Right kidney (tissue), 9 donors: Measurements from ENCODE around the gene FAM124A.

Source experiments
- DNase-seq: peaks from one replicate; pipeline ENCODE4 v3.0.0-alpha.2; 2016
- long read RNA-seq, 8 donors: transcript quantifications; one replicate each; lab custom pipeline, GENCODE V29; 2026

FAM124A gene
- long read RNA-seq, donor 1, full-length matches to known transcripts = 1 of 1 reads
- long read RNA-seq, donor 1, partial matches to known transcripts = 0 of 1 reads
- long read RNA-seq, donor 1, other reads (novel, unspliced or antisense) = 0 of 1 reads
- long read RNA-seq, donor 2, full-length matches to known transcripts = 3 of 3 reads
- long read RNA-seq, donor 2, partial matches to known transcripts = 0 of 3 reads
- long read RNA-seq, donor 2, other reads (novel, unspliced or antisense) = 0 of 3 reads
- long read RNA-seq, donor 3 = 0 reads
- long read RNA-seq, donor 4 = 0 reads
- long read RNA-seq, donor 5, full-length matches to known transcripts = 5 of 5 reads
- long read RNA-seq, donor 5, partial matches to known transcripts = 0 of 5 reads
- long read RNA-seq, donor 5, other reads (novel, unspliced or antisense) = 0 of 5 reads
- long read RNA-seq, donor 6, full-length matches to known transcripts = 2 of 2 reads
- long read RNA-seq, donor 6, partial matches to known transcripts = 0 of 2 reads
- long read RNA-seq, donor 6, other reads (novel, unspliced or antisense) = 0 of 2 reads
- long read RNA-seq, donor 7, full-length matches to known transcripts = 3 of 3 reads
- long read RNA-seq, donor 7, partial matches to known transcripts = 0 of 3 reads
- long read RNA-seq, donor 7, other reads (novel, unspliced or antisense) = 0 of 3 reads
- long read RNA-seq, donor 8, full-length matches to known transcripts = 2 of 2 reads
- long read RNA-seq, donor 8, partial matches to known transcripts = 0 of 2 reads
- long read RNA-seq, donor 8, other reads (novel, unspliced or antisense) = 0 of 2 reads

DNA sequence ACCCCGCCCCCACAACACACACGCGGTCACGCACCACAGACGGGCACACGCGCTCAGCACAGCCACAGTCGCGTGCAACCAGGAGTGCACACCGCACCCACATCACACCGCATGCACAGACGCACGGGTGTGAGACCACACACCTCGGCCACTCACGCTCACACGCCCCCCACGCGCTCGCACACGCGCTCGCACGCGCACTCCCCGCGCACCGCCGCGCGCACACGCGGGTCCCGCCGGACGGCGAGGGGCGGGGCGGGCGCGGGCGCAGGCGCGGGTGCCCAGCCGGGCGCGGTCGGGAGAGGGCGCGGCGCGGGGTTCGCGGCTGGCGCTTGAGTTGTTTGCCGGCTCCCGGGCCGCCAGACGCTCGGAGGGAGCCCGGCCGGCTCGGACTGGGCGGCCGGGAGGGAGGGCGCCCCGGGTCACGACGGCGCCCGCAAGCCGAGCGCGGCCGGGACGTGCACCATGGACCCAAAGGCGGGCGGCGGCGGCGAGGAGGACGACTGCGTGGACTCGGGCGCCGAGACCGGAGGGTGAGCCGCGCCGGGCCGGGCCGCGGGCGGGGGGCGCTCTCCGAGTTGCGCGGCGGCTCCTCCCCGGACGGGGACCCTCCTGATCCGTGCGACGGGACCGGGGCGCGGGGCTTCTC lies at the start of gene FAM124A:
Gene FAM124A (plus strand): TSS at position 362 of the 649 bp plus-strand sequence. CDS start 104 bp downstream, at position 466.
- DNase-seq = peak; percentile 67

GRCh38 chr13:51175021-51175420 lies 47.2 kb upstream of the FAM124A start:
- DNase-seq = no peak

- DNase-seq = no peak
Observed at GRCh38 chr13:51175639-51176038, 46.6 kb upstream of the FAM124A start.

DNA sequence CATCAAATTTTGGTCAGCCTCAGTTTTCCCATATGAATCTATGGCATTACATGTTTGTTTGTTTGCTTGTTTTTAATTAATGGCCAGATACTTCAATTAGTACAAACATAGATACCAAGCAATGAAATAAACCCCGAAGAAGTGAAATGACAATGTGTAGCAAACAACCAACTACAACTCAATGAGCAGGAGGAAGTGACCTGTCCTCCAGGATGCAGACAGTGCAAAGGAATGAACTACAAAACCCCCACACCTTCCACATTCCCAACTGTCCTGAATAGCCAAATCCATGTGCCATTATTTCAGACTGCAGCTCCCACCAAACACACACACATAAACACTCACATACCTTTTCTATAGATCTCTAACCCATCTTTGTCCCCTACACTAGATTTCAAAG lies 45.0 kb upstream of the FAM124A start:
- DNase-seq = no peak

DNA sequence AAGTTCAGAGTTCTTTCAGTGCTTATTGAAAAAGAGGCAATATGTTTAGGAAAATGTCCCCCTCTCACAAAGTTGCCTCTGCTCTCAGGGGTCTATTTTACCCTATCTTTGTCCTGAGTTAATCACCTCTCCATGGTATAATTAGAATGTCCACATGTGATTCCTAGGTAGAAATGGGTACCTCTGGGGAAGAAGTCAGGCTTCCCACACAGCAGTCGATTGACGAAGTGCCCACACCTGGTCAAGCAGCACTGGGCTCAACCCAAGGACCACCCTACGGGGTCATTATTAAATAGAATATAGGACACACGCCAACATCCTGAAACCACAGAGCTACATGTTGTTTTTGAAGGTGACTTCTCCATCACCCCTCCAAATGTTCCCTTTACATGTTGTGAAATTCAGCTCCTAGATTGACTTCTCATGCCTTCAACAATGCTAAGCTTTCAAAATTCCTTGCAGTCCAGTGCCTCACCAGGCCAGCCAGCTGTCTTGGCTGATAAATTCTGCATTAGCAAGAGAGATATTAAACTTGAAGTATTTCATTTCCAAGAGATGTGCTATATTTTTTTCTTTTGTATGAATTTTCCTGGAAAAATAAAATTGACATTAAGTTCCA lies 43.6 kb upstream of the FAM124A start:
- no peak for DNase-seq

DNA sequence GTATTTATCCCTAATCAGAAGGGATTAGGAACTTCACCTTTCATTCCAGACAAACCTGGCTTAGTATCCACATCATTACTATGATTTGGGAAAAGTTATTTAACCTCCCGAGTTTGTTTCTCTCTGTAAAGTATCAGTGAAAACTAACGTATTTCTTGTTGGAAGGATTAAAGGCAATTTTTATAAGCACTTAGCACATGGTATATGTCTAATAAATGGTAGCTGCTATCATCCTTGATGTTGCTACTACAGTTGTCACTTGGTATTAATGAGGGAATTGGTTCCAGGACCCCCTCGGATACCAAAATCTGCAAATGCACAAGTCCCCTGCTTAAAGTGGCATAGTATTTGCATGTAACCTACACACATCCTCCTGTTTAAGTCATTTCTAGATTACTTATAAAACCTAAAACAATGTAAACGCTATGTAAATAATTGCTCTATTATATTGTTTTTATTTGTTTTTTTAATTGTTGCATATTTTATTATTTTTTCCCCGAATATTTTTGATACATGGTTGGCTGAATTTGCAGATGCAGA lies 42.7 kb upstream of the FAM124A start:
- DNase-seq = no peak

DNA sequence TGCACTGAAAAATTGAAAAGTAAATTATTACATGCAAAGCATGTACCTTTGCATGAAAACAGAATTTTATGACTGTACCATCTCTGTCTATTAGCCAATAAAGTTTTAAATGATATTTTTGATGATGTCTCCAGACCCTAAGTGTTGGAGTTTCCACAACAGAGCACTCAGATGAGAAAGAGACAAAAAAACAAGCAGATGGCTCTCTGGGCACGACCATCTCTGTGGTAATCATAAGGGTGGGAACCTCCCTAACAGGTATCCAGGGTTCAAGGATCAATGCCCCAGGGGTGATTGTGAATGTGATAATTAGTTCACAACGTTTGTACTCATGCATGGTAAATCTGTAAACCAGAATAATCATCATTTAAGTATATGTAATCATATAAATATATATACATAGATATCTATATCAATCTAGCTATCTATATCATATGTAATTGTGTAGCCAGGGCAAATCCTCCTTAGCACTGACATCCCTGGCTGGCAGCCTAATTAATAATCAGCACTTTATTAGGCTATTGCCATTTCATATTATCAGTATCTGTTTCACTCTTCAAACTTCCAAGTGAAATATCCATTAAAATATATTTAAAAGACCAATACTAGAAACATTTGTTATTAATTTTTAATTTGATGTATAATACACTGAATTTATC lies 41.2 kb upstream of the FAM124A start:
- no peak for DNase-seq

- no peak for DNase-seq
Observed at GRCh38 chr13:51181786-51182383, 40.3 kb upstream of the FAM124A start.

GRCh38 chr13:51191743-51192142 lies 30.5 kb upstream of the FAM124A start:
- DNase-seq = no peak

- DNase-seq = no peak
Observed at GRCh38 chr13:51192348-51192747, 29.9 kb upstream of the FAM124A start.

GRCh38 chr13:51193387-51193786 lies 28.8 kb upstream of the FAM124A start:
- no peak for DNase-seq

DNA sequence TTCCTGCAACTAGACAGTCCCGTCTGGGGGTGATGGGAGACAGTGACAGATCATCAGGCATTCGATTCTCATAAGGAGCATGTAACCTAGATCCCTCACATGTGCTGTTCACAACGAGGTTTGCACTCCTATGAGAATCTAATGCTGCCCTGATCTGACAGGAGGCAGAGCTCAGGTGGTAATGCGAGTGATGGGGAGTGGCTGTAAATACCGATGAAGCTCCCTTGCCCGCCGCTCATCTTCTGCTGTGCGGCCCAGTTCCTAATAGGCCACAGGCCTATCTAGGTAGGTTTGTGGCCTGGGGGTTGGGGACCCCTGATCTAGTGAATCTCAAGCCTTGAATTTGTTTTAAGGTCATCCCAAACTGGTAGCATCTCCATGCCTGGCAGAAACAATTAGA lies 27.3 kb upstream of the FAM124A start:
- no peak for DNase-seq

DNA sequence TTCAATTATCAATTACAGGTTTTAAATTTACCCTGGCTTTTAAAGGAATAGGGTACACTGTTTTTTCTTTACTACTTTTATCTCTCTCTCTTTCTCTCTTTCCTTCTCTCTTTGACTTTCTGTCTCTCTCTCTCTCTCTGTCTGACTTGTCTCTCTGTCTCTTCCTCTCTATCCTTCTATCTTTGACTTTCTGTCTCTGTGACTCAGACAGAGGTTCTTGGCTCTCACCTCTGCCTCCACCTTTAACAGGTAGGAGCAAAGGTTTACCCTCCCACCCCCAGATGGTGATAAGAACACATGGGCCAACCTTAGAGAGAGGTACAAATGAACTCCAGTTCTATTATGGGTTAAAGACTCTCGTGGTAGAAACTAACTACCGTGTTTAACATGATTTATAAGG lies 20.3 kb upstream of the FAM124A start:
- no peak for DNase-seq

DNA sequence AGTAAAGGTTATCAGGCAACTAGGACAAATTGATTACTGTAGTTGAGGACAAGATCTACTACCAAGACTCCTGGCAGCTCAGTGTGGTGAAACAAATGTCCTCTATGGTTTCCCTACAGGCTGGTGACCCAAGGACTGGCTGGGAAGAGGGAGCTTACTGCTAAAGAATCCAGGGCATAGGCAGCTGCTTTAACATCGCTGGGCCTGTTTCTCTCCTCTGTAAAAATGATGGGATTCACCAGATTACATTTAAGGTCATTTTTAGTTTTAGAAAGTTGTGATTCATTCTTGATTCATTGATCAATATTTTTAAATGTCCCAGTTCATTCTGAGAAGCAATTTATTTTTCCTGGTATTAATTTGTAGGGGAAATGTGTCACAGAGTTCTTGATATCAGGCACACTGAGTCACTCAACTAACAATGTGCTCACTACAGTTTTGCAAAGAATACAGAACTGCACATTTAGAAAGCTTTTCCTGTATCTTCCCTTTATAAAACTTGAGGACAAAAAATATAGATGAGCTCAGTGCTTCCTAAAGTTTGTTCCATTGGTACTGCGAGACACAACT lies 19.6 kb upstream of the FAM124A start:
- no peak for DNase-seq

GRCh38 chr13:51206584-51206983 lies 15.6 kb upstream of the FAM124A start:
- no peak for DNase-seq

DNA sequence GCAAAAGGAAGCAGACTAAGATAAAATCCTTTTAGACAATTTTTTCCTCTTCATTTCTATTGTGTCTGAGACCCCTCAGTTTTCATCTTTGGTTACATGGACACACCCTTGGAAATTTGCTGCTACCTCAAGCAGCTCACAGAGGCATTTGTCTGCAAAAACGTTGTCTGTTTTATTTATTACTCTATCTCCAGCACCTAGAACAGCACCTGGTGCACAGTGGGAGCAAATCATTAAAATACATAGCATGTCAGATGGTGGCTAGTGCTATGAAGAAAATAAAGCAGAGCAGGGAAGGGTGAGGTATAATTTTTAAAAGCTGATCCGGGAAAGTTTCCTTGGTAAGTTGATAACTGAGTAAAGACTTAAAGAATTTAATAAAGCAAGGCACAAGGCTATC lies 14.3 kb upstream of the FAM124A start:
- DNase-seq = no peak

GRCh38 chr13:51208716-51209115 lies 13.5 kb upstream of the FAM124A start:
- no peak for DNase-seq

DNA sequence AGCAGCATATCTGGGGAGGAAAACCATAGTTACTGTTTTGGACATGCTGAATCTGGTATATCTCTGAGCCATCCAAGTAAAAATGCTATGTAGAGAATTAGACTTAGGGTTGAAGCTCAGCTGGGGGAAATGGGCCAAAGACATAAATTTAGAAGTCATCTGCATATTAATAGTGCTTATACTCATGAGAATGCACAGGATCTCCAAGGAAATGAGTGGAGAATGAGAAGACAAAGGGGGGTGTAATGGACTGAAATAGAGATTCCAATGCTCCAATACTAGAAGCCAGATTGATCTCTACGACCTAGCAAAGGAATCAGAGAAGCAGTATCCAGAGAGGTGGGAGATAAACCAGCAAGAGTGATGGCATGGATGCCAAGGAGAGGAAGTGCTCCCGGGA lies 10.3 kb upstream of the FAM124A start:
- no peak for DNase-seq

- no peak for DNase-seq
Observed at GRCh38 chr13:51212758-51213157, 9.4 kb upstream of the FAM124A start.

DNA sequence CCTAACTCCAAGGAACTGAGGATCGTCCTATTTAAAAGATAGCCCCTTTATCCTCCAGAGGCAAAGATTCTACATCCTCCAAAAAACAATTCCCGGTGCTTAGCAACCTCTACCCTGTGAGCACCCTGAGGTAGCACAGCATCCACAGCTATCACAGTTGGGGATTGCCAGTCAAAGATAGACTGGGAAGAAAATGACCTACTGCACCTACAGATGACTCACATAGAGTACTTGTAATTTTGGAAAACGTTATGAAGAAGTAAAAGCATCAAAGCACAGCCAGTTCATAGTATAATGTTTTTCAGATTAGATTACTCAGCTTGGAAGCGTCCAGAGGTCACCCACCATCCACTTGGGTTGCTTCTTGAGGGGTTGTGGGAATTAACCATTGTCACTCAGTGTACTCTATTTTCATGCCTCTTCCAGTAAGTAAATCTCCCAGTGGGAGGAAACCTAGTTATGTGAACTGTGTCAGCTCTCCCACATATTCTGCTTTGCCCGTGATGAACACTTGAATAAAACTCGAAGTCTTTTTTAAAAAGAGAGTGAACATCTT lies 8.9 kb upstream of the FAM124A start:
- no peak for DNase-seq

DNA sequence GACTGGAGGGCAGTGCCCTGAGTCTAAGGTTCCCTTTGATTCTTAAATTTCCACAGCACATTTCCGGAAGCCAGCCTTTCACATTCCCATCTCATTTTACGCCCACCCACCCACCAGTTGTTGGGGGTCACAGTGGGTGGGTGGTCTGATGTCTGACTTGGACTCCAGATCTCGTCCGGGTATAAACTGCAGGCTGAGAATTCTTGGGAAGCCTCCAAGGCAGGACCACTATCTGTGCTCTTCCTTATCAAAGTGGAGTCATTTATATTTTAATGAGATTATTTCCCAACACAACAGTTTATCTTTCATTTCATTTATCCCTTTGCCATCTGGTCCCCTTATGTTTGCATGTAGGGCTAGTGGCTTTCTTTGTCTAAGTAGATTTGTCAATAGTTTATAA lies 3.6 kb upstream of the FAM124A start:
- no peak for DNase-seq
